H1 (cell line): ENCODE measurements around the gene ARHGAP4. TPM values are rescaled to one million over a fixed set of nuclear protein-coding genes. Genes with fewer than 3 reads are reported as not detected.

Source experiments
- CTCF ChIA-PET: fragments of 300-600 bp; sonication (Branson Sonifier 250); formaldehyde crosslinking; loops from one replicate; lab custom pipeline; 2021; ENCODE audit not compliant: partially characterized antibody; lab: Charles Lee
- POLR2A ChIA-PET: fragments of 300-600 bp; sonication (Branson Sonifier 250); formaldehyde crosslinking; loops from one replicate; lab custom pipeline; 2021; ENCODE audit warnings: inconsistent platforms; ENCODE audit not compliant: partially characterized antibody; lab: Charles Lee
- DNase-seq, 2 experiments: peaks; one replicate each; pipeline versions ENCODE4 v3.0.0 to v3.0.0-alpha.2; 2010 to 2022; ENCODE audit warnings: low spot score in 2 of 2, low read depth in 1 of 2, mixed read lengths in 1 of 2
- FAIRE-seq: peaks from 2 replicates; lab custom pipeline; 2011; peaks lifted over from hg19 to GRCh38; lab: Jason Lieb, UNC
- H2AFZ ChIP-seq: 2 replicates; pipeline ENCODE4 v1.8.1; 2012; ENCODE audit warnings: low read length, inconsistent platforms
- H2AK5ac ChIP-seq: 2 replicates; pipeline ENCODE4 v1.6.1; 2013; ENCODE audit warnings: low read depth, low read length
- H2BK120ac ChIP-seq: replicated peaks from 2 replicates; pipeline ENCODE3; 2013; ENCODE audit warnings: low read depth, low read length, inconsistent platforms
- H2BK12ac ChIP-seq: 2 replicates; pipeline ENCODE4 v1.6.1; 2013; ENCODE audit warnings: low read depth, low read length
- H2BK15ac ChIP-seq: 2 replicates; pipeline ENCODE4 v1.6.1; 2013; ENCODE audit warnings: low read length
- H2BK20ac ChIP-seq: 2 replicates; pipeline ENCODE4 v1.6.1; 2013; ENCODE audit warnings: low read length
- H2BK5ac ChIP-seq: 2 replicates; pipeline ENCODE4 v1.6.1; 2013; ENCODE audit warnings: low read depth, low read length
- H3K14ac ChIP-seq: 2 replicates; pipeline ENCODE4 v1.6.1; 2013; ENCODE audit warnings: inconsistent platforms; ENCODE audit not compliant: insufficient read length
- H3K18ac ChIP-seq: 2 replicates; pipeline ENCODE4 v1.6.1; 2013; ENCODE audit warnings: low read length; ENCODE audit errors: extremely low read depth
- H3K23ac ChIP-seq: 2 replicates; pipeline ENCODE4 v1.6.1; 2013; ENCODE audit warnings: inconsistent platforms; ENCODE audit not compliant: insufficient read length
- H3K23me2 ChIP-seq: 2 replicates; pipeline ENCODE4 v1.6.1; 2013; ENCODE audit warnings: low read depth, low read length
- H3K27ac ChIP-seq: 2 replicates; pipeline ENCODE4 v1.6.1; 2011; ENCODE audit warnings: low read depth, low read length, inconsistent platforms
- H3K27me3 ChIP-seq, 4 experiments: replicated peaks in 1 of 4; 1 replicate in 1 of 4; 2 replicates in 3 of 4; pipeline versions ENCODE4 v1.6.1 to v1.8.1; 2011 to 2013; ENCODE audit warnings: low read length in 3 of 4, mild to moderate bottlenecking in 3 of 4, inconsistent platforms in 2 of 4, mixed read lengths in 2 of 4, moderate library complexity in 1 of 4; ENCODE audit not compliant: control insufficient read depth in 3 of 4, insufficient read depth in 3 of 4; ENCODE audit errors: extremely low read depth in 1 of 4
- H3K36me3 ChIP-seq, 4 experiments: 2 replicates each; pipeline versions ENCODE4 v1.6.1 to v1.8.1; 2011 to 2013; ENCODE audit warnings: mild to moderate bottlenecking in 4 of 4, low read length in 3 of 4, moderate library complexity in 2 of 4, control low read depth in 1 of 4, inconsistent platforms in 1 of 4; ENCODE audit not compliant: insufficient read depth in 4 of 4, control insufficient read depth in 2 of 4
- H3K4ac ChIP-seq: replicated peaks from 2 replicates; pipeline ENCODE3; 2013; ENCODE audit warnings: low read length, low read depth, mixed read lengths, inconsistent platforms; ENCODE audit not compliant: insufficient read length
- H3K4me1 ChIP-seq, 4 experiments: replicated peaks in 1 of 4; 1 replicate in 1 of 4; 2 replicates in 3 of 4; pipeline versions ENCODE4 v1.6.1 to v1.8.1; 2011 to 2013; ENCODE audit warnings: low read length in 3 of 4, inconsistent platforms in 2 of 4, mixed read lengths in 1 of 4; ENCODE audit not compliant: insufficient read depth in 4 of 4, control insufficient read depth in 3 of 4
- H3K4me2 ChIP-seq, 2 experiments: 2 replicates each; pipeline versions ENCODE4 v1.6.1 to v1.8.1; 2011 to 2013; ENCODE audit warnings: low read depth in 2 of 2, low read length in 2 of 2, control low read depth in 1 of 2, inconsistent platforms in 1 of 2, mild to moderate bottlenecking in 1 of 2; ENCODE audit not compliant: insufficient read depth in 1 of 2
- H3K4me3 ChIP-seq, 4 experiments: fragments of 200-600, 300-600 bp in 1 of 4; sonication (generic), shearing (Covaris generic), sonication (Bioruptor Twin) in 1 of 4; 2 replicates each; pipeline versions ENCODE4 v1.5.1 to v1.8.1; 2011 to 2016; ENCODE audit warnings: low read length in 4 of 4, low read depth in 3 of 4, control low read depth in 2 of 4, inconsistent platforms in 2 of 4, mild to moderate bottlenecking in 2 of 4, mixed read lengths in 1 of 4, moderate library complexity in 1 of 4; ENCODE audit not compliant: insufficient read depth in 2 of 4; ENCODE audit errors: extremely low read depth in 1 of 4
- H3K56ac ChIP-seq: replicated peaks from 2 replicates; pipeline ENCODE3; 2013; ENCODE audit warnings: low read depth, mild to moderate bottlenecking, mixed read lengths, low read length, inconsistent platforms; ENCODE audit not compliant: insufficient read length
- H3K79me1 ChIP-seq: 2 replicates; pipeline ENCODE4 v1.6.1; 2013; ENCODE audit warnings: low read depth, low read length, control low read depth
- H3K79me2 ChIP-seq, 2 experiments: 2 replicates each; pipeline versions ENCODE4 v1.6.1 to v1.8.1; 2012 to 2013; ENCODE audit warnings: low read length in 2 of 2, mild to moderate bottlenecking in 2 of 2, inconsistent platforms in 1 of 2; ENCODE audit not compliant: insufficient read depth in 2 of 2, control insufficient read depth in 1 of 2
- H3K9ac ChIP-seq, 4 experiments: replicated peaks in 1 of 4; 1 replicate in 1 of 4; 2 replicates in 3 of 4; pipeline versions ENCODE4 v1.6.1 to v1.8.1; 2011 to 2013; ENCODE audit warnings: low read depth in 3 of 4, low read length in 3 of 4, control low read depth in 2 of 4, mild to moderate bottlenecking in 2 of 4, moderate library complexity in 2 of 4, inconsistent platforms in 1 of 4; ENCODE audit errors: extremely low read depth in 1 of 4
- H3K9me3 ChIP-seq, 2 experiments: 2 replicates each; pipeline versions ENCODE4 v1.6.1 to v1.8.1; 2012 to 2013; ENCODE audit warnings: mild to moderate bottlenecking in 2 of 2, moderate library complexity in 2 of 2, control low read depth in 1 of 2, inconsistent platforms in 1 of 2, low read depth in 1 of 2, low read length in 1 of 2, mixed read lengths in 1 of 2; ENCODE audit not compliant: insufficient read depth in 2 of 2
- H4K20me1 ChIP-seq, 2 experiments: replicated peaks in 1 of 2; 2 replicates each; pipeline versions ENCODE3 to v1.8.1; 2011 to 2013; ENCODE audit warnings: inconsistent platforms in 2 of 2, low read length in 2 of 2, mild to moderate bottlenecking in 1 of 2; ENCODE audit not compliant: insufficient read depth in 2 of 2, control insufficient read depth in 1 of 2
- H4K5ac ChIP-seq: 2 replicates; pipeline ENCODE4 v1.6.1; 2013; ENCODE audit warnings: low read length, low read depth, mixed read lengths, inconsistent platforms; ENCODE audit not compliant: insufficient read length
- H4K8ac ChIP-seq: 2 replicates; pipeline ENCODE4 v1.8.0; 2013; ENCODE audit warnings: mild to moderate bottlenecking, moderate library complexity, low read length, inconsistent platforms; ENCODE audit not compliant: insufficient read depth; ENCODE audit errors: extremely low read depth
- H4K91ac ChIP-seq: replicated peaks from 2 replicates; pipeline ENCODE3; 2013; ENCODE audit warnings: low read length, mixed read lengths, inconsistent platforms; ENCODE audit not compliant: insufficient read length
- BACH1 ChIP-seq: IDR thresholded peaks from 2 replicates; pipeline ENCODE4 v1.6.1; 2012; ENCODE audit warnings: low read length, improper control_type of control experiment
- CTCF ChIP-seq, 3 experiments: IDR thresholded peaks; 1 replicate in 2 of 3; 2 replicates in 1 of 3; pipeline versions ENCODE4 v1.5.1 to v1.6.1; 2011; ENCODE audit warnings: low read length in 3 of 3, mild to moderate bottlenecking in 3 of 3, inconsistent platforms in 2 of 3, low read depth in 1 of 3, moderate library complexity in 1 of 3; ENCODE audit not compliant: insufficient read depth in 1 of 3; ENCODE audit errors: control extremely low read depth in 1 of 3
- HDAC2 ChIP-seq, 2 experiments: fragments of 300-600 bp in 1 of 2; sonication (generic) in 1 of 2; IDR thresholded peaks; 2 replicates each; pipeline ENCODE4 v1.6.1; 2011 to 2012; ENCODE audit warnings: low read depth in 2 of 2, low read length in 2 of 2, mild to moderate bottlenecking in 2 of 2, moderate library complexity in 2 of 2, borderline replicate concordance in 1 of 2, inconsistent platforms in 1 of 2
- MAX ChIP-seq: IDR thresholded peaks from 2 replicates; pipeline ENCODE4 v1.6.1; 2012; ENCODE audit warnings: inconsistent platforms
- NANOG ChIP-seq: IDR thresholded peaks from 2 replicates; pipeline ENCODE4 v1.6.1; 2011; ENCODE audit warnings: low read length, low read depth, mild to moderate bottlenecking, inconsistent platforms; ENCODE audit not compliant: insufficient read depth, poor library complexity, severe bottlenecking
- SAP30 ChIP-seq: fragments of 300-600 bp; sonication (generic); IDR thresholded peaks from 2 replicates; pipeline ENCODE4 v1.7.1; 2012; ENCODE audit warnings: low read length, moderate library complexity, mild to moderate bottlenecking, inconsistent platforms; ENCODE audit not compliant: insufficient read depth, insufficient replicate concordance
- SIRT6 ChIP-seq: IDR thresholded peaks from one replicate; pipeline ENCODE4 v1.7.1; 2012; ENCODE audit warnings: low read length, inconsistent platforms
- ZNF274 ChIP-seq: IDR thresholded peaks from 2 replicates; pipeline ENCODE4 v1.7.0; 2012; ENCODE audit warnings: low read length, borderline replicate concordance; ENCODE audit errors: extremely low read depth
- WGBS, 2 experiments: shearing (Covaris generic) in 1 of 2; methylation state at CpG; one replicate each; pipeline versions ENCODE4 v1.1.6 to v1.1.7; 2013 to 2015; ENCODE audit warnings: low lambda C conversion rate in 2 of 2, mixed read lengths in 2 of 2, inconsistent platforms in 1 of 2, low coverage in 1 of 2, missing lambda C conversion rate in 1 of 2; ENCODE audit not compliant: insufficient replicate concordance in 2 of 2, insufficient coverage in 1 of 2, insufficient read length in 1 of 2; ENCODE audit errors: extremely low coverage in 1 of 2, missing lambda C conversion rate in 1 of 2; 5-methylcytosine and 5-hydroxymethylcytosine counted together
- polyA plus RNA-seq, 7 experiments: library from polyadenylated mRNA; depleted of rRNA in 3 of 7; stranded (reverse) in 5 of 7; unstranded in 2 of 7; fragments of >200 nt in 5 of 7; fragments of 200-250 nt in 2 of 7; gene quantifications; 1 replicate in 5 of 7; 2 replicates in 1 of 7; 4 replicates in 1 of 7; pipeline versions ENCODE4 v1.2.1 to v1.2.3, GENCODE V29; 2011 to 2013; ENCODE audit warnings: missing spikeins in 2 of 7, mixed read lengths in 2 of 7
- total RNA-seq: library from RNA; stranded (reverse); fragmentation: NEBNext Ultra II Directional; extraction: Animal tissue kit (Norgen Biotek cat#: 25700); gene quantifications from 2 replicates; pipeline ENCODE4 v1.2.1, GENCODE V29; 2021

Gene ARHGAP4
- total and polyA plus RNA-seq, 2 of the 8 experiments (the other 6 are each of a cell fraction or from before 2014, with no cell fraction given): 23.9 to 26.0 TPM

- CTCF ChIA-PET: interaction anchor here (0.7 to 19.6 kb wide), 8 partner anchors 9 to 99 kb away, joined by 3 to 272 read pairs (median 4); partner anchors contain the start of gene RENBP
- H3K4me1 ChIP-seq: peaks cover 3 to 18% (median 12%) of the 10 kb centered on the region in 4 experiments
- no peak for DNase-seq
- peak overlapping the region; percentile 44 for H4K91ac ChIP-seq
- no peak overlapping the region; the same call in 1 of the 2 replicates for H4K8ac ChIP-seq
- POLR2A ChIA-PET: interaction anchor here (0.7 to 14.9 kb wide), 9 partner anchors 14 to 161 kb away, joined by 3 to 231 read pairs (median 7); partner anchors contain the start of genes HCFC1, L1CAM, NAA10 and RENBP
- 0 out of 2 replicates have a peak overlapping the region, but pooled peaks have one; percentile 68 for H2BK12ac ChIP-seq
- H2AFZ ChIP-seq: no peak overlapping the region
- 0% methylated on average over 4 of the region's 8 CpGs; no CpG with 5 or more reads in 1 of the 2 experiments for WGBS, 2 experiments
- peak overlapping the region; percentile 83; the same call in 1 of the 2 replicates for H3K18ac ChIP-seq
- peaks cover 15% of the 10 kb centered on the region; the same call in 1 of the 2 replicates for H3K23me2 ChIP-seq
- H3K4me2 ChIP-seq: peak overlapping the region; percentile 88 to 94
- peaks cover 0 to 10% (median 4%) of the 10 kb centered on the region in 4 experiments; a peak in 2 of 8 replicates for H3K36me3 ChIP-seq
- H3K23ac ChIP-seq: no peak overlapping the region
- H2BK15ac ChIP-seq: no peak overlapping the region
- no peak overlapping the region for H3K14ac ChIP-seq
- no peaks in the 10 kb centered on the region for H3K9me3 ChIP-seq
- H3K27ac ChIP-seq: peak overlapping the region; percentile 79
- no peaks in the 10 kb centered on the region for H4K20me1 ChIP-seq
- H2BK120ac ChIP-seq: peak overlapping the region; percentile 64
- peaks cover 0 to 3% of the 10 kb centered on the region in 2 experiments; a peak in 1 of 4 replicates for H3K79me2 ChIP-seq
- H3K9ac ChIP-seq: peak overlapping the region; percentile 15 to 78 (median 68)
- no peaks in the 10 kb centered on the region; the same call in 1 of the 2 replicates for H3K79me1 ChIP-seq
- H2BK5ac ChIP-seq: peak overlapping the region; percentile 66; the same call in 1 of the 2 replicates
- H3K4me3 ChIP-seq: peak overlapping the region; percentile 55 to 77 (median 62)
- H3K56ac ChIP-seq: peak overlapping the region; percentile 1
- H2BK20ac ChIP-seq: no peak overlapping the region
- no peak for FAIRE-seq
- H3K4ac ChIP-seq: peak overlapping the region; percentile 69
- H4K5ac ChIP-seq: peak overlapping the region; percentile 88
- peak overlapping the region; percentile 93 for H2AK5ac ChIP-seq
- TF ChIP-seq MAX (no peak), BACH1 (no peak), CTCF (IDR thresholded peaks at IDR 0.05; ENCODE audit: control extremely low read depth in 1 of 3, insufficient read depth in 1 of 3, low read depth in 1 of 3, low read length in 3 of 3) (no peak), NANOG (no peak), SIRT6 (no peak), HDAC2 (IDR thresholded peaks at IDR 0.05; ENCODE audit: borderline replicate concordance in 1 of 2, low read depth in 2 of 2, low read length in 2 of 2) (no peak), ZNF274 (no peak), SAP30 (no peak)
- TF ChIP-seq, all 59 proteins: peak for 0
- no peaks in the 10 kb centered on the region for H3K27me3 ChIP-seq
Observed at GRCh38 chrX:153927672-153927921, 1.5 kb upstream of the ARHGAP4 start.
